Activated CD4-positive, alpha-beta T cell treated with anti-CD3 and anti-CD28 coated beads, Interleukin-2, amount 10 ng/mL, durations not matched to agents 24 days and 14 days (primary cell): ENCODE measurements around the gene ZNF586. TPM values are rescaled to one million over a fixed set of nuclear protein-coding genes. Genes with fewer than 3 reads are reported as not detected.
"Not testable (repeated sequence)": the region's sequence is repeated elsewhere in the genome, so short reads cannot be mapped to it uniquely, and the experiment has no call there.

Source experiments
- DNase-seq: peaks from one replicate; pipeline ENCODE4 v3.0.0; 2022
- H3K27ac Mint-ChIP-seq: one replicate; pipeline ENCODE4 v1.8.0; 2022; ENCODE audit warnings: mild to moderate bottlenecking, mixed read lengths
- H3K27me3 Mint-ChIP-seq: one replicate; pipeline ENCODE4 v1.8.0; 2022; ENCODE audit warnings: mixed read lengths
- H3K36me3 Mint-ChIP-seq: one replicate; pipeline ENCODE4 v1.8.0; 2022; ENCODE audit warnings: low read depth, mild to moderate bottlenecking, mixed read lengths
- H3K4me1 Mint-ChIP-seq: one replicate; pipeline ENCODE4 v1.8.0; 2021; ENCODE audit warnings: mixed read lengths
- H3K4me3 Mint-ChIP-seq: one replicate; pipeline ENCODE4 v1.8.0; 2022; ENCODE audit warnings: mild to moderate bottlenecking, moderate library complexity, mixed read lengths
- H3K9me3 Mint-ChIP-seq: one replicate; pipeline ENCODE4 v1.8.0; 2021; ENCODE audit warnings: mixed read lengths
- intact Hi-C: fragments of 100-400 bp; cut with micrococcal nuclease; formaldehyde crosslinking; loops from one replicate; pipeline ENCODE4 v1.15.1; 2023
- total RNA-seq: library from RNA; stranded (reverse); gene quantifications from 2 replicates; pipeline ENCODE4 v1.2.3, GENCODE V29; 2022

ZNF586 gene
- 11.5 and 13.5 TPM in 2 replicates for total RNA-seq

DNA sequence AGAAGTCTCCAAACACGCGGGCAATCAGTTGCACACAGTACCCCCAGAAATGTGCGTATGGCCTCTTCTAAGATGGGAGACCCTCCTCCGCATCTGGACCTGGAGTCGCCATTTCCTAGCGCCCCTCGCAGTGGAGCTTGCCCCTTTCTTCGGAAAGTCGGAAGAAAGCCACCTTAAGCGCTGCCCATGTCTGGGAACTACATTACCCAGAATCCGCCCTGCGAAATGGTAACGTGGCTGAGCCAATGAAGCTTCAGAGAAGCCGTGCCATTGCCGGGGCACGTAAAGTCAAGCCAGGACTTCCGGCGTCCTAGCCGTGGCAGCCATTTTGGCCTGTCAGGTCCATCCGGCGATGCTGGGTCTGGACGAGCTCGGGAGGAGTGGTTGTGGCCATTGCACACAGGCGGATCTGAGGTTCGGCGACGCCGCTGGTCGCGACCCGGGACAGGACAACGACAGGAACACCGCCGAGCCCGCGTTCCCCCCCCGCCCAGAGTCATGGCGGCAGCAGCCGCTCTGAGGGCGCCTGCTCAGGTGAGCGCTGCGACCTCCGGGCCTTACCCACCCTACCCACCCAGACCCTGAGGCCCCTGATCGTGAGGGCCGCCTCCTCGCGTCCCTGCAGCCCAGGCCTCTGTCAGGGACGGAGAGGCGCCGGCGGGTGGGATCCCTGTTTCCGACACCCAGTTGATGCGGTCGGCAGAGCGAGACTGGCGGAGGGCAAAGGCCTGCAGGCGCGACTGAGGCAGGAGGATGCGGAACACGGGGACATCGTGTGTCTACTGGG is at the start of gene ZNF586:
Gene ZNF586 (plus strand): TSS at position 332 of the 787 bp plus-strand sequence. CDS start 167 bp downstream, at position 499.
- DNase-seq, result peak; percentile 96
- H3K9me3 Mint-ChIP-seq, result peaks cover 36% of the 10 kb centered on the region
- peak within 1 kb of the TSS; percentile 91 for H3K4me3 Mint-ChIP-seq
- peaks cover 54% of the 10 kb centered on the region for H3K36me3 Mint-ChIP-seq
- intact Hi-C loops, result loop anchor here (1.0 to 2.0 kb wide), 2 partner anchors 23 to 45 kb away; partner anchors contain the start of genes ZNF552 and ZNF776
- H3K4me1 Mint-ChIP-seq, result peaks cover 13% of the 10 kb centered on the region
- no peaks in the 10 kb centered on the region for H3K27me3 Mint-ChIP-seq
- H3K27ac Mint-ChIP-seq, result peak within 1 kb of the TSS; percentile 92

DNA sequence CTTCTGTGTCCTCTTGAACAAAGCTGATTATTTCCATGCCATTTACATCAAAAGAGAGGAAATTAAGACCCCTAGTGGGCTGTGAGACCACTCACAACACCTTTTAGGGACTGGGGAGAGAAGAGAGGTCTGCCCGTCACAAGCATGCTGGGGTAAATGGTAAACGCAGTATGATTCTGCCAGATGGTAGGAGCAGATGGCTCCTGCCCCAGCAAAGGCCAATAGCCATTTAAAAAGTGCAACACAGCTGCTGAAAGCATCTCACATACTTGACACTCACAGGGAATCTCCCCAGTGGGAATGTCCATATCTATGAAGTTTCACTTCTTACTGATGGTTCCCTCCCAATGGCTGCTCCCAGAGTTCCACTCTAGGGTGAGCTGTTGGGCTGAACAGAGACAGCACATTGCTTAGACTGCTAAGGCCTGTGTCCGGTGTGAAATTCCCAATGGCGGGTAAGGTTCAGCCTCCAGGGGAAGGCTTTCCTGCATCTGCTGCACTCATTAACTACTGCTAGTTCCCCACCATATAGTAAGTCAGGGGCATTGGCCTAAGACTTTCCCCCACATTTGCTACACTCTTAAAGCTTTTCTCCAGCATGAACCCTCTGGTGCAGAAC is 49.5 kb upstream of the ZNF586 start:
- peaks cover 65% of the 10 kb centered on the region for H3K36me3 Mint-ChIP-seq
- H3K9me3 Mint-ChIP-seq, result peaks cover 38% of the 10 kb centered on the region
- intact Hi-C loops, result no loop called here
- no peak for DNase-seq
- H3K4me1 Mint-ChIP-seq, result no peaks in the 10 kb centered on the region
- H3K27me3 Mint-ChIP-seq, result no peaks in the 10 kb centered on the region
- H3K27ac Mint-ChIP-seq, result no peak overlapping the region
- no peak overlapping the region for H3K4me3 Mint-ChIP-seq

DNA sequence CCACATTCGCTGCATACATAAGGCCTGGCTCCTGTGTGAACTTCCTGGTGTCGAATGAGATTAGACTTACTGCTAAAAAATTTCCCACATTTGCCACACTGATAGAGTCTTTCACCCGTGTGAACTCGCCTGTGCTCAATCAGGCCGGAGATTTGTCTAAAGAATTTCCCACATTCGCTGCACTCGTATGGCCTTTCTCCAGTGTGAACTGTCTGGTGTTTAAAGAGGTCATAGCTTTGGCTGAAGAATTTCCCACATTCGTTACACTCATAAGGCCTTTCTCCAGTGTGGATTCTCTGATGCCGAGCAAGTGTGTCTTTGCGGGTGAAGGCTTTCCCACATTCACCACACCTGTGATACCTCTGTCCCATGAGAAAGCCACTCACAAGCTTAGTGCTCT is 48.6 kb upstream of the ZNF586 start:
- Mint-ChIP-seq H3K9me3 (peaks cover 37% of the 10 kb centered on the region), H3K27me3 (no peaks in the 10 kb centered on the region)
- intact Hi-C loops, result no loop called here

DNA sequence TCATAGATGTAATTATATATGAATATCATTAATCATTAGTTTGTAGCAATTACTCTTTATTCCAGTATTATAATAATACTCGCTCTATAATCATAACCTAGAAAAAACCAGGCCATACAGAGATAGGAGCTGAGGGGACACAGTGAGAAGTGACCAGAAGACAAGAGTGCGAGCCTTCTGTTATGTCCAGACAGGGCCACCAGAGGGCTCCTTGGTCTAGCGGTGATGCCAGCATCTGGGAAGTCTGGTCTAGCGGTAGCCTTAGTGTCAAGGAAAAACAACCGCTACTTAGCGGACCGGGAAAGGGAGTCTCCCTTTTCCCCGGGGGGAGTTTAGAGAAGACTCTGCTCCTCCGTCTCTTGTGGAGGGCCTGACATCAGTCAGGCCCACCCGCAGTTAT is 31.2 kb upstream of the ZNF586 start:
- not testable (repeated sequence) for H3K27me3 Mint-ChIP-seq, H3K4me3 Mint-ChIP-seq, H3K4me1 Mint-ChIP-seq, H3K9me3 Mint-ChIP-seq, H3K36me3 Mint-ChIP-seq, H3K27ac Mint-ChIP-seq
- intact Hi-C loops, result loop anchor here (2.0 kb wide), 1 partner anchor 416 kb away; no protein-coding TSS in a partner anchor
- DNase-seq, result peak; percentile 78

More for the DNA sequence above, 48.6 kb upstream of the ZNF586 start:
- no peak for DNase-seq
- no peak overlapping the region for H3K4me3 Mint-ChIP-seq
- H3K36me3 Mint-ChIP-seq, result peaks cover 66% of the 10 kb centered on the region
- H3K27ac Mint-ChIP-seq, result no peak overlapping the region
- H3K4me1 Mint-ChIP-seq, result no peaks in the 10 kb centered on the region

DNA sequence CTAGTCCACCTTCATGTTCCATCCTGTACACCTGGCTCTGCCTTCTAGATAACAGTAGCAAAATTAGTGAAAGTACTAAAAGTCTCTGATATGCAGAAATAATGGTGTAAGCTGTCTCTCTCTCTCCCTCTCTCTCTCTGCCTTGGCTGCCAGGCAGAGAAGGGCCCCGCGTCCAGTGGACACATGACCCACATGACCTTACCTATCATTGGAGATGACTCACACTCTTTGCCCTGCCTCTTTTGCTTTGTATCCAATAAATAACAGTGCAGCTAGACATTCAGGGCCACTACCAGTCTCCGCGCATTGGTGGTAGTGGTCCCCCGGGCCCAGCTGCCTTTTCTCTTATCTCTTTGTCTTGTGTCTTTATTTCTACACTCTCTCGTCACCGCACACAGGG is 30.7 kb upstream of the ZNF586 start:
- not testable (repeated sequence) for H3K4me1 Mint-ChIP-seq, H3K27ac Mint-ChIP-seq, H3K4me3 Mint-ChIP-seq, H3K36me3 Mint-ChIP-seq, DNase-seq, H3K9me3 Mint-ChIP-seq, H3K27me3 Mint-ChIP-seq
- intact Hi-C loops, result loop anchor here (2.0 kb wide), 1 partner anchor 416 kb away; no protein-coding TSS in a partner anchor

DNA sequence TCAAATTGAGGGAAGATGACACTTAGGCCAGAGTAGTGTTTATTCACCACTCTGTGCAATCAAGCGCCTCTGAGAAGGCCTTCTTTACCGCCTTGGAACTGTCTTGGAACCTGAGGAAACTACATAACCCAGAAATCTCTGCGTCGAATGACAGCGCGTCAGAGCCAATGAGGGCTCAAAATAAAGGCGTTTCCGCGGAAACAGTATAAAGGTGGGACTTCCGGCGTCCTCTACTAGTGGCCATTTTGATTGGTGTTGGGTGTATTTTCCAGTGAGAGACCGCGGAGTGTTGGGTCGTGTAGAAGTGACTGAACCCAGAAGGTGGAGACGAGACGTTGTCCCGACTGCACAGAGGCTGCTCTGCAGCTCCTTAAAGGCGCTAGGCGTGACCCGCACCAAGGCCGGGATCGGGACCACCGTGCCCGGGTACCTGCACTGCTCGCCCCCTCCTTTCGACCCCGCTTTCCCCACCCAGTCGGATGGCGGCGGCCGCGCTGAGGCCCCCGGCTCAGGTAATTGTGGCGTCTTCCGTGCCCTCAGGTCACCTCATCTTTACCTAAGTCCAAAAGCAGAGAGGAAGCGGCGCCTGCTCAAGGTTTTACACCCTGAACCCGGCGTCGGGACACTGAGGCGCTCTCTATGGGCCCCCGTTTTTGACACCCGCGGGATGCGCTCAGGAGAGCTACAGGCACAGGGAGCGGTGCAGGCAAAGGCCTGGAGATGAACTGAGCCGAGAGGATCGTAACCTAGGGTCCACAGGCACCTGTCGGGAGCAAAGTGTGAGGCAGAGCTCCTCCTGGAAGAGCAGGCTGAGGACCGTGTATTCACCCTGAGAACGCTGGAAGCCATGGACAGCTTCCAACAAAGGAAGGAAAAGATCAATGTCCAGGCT is 22.6 kb upstream of the ZNF586 start, which contains the start of gene ZNF776:
Gene ZNF776 (plus strand): TSS at position 236 of the 892 bp plus-strand sequence. CDS start 244 bp downstream, at position 480.
- Mint-ChIP-seq H3K9me3 (peaks cover 35% of the 10 kb centered on the region), H3K27me3 (no peaks in the 10 kb centered on the region), H3K27ac (peak within 1 kb of the TSS; percentile 97), H3K4me3 (peak within 1 kb of the TSS; percentile 96), H3K4me1 (peaks cover 16% of the 10 kb centered on the region), H3K36me3 (peaks cover 50% of the 10 kb centered on the region)
- intact Hi-C loops, result loop anchor here (1.0 to 10.0 kb wide), 6 partner anchors 20 to 258 kb away; partner anchors contain the start of genes ZNF134, ZNF417, ZNF552 and ZNF586
- peak; percentile 95 for DNase-seq

DNA sequence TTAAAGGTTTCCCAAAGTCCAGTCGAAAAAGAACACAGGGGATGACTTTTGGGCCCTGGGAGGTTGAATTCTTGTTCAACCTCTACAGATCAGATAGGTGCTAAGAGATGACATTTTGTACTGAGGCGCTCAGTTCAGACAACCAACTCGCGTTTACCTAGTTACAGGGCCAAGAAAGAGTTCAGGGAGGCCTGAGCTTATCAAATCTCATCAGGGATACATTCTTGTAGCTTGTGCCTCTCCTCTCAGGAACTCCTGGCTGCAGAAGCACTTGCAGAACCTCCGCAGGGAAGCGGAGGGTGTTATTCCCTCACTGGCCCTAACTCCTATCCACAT is 22.0 kb upstream of the ZNF586 start:
- peaks cover 56% of the 10 kb centered on the region for H3K36me3 Mint-ChIP-seq
- peaks cover 39% of the 10 kb centered on the region for H3K9me3 Mint-ChIP-seq
- H3K27me3 Mint-ChIP-seq, result no peaks in the 10 kb centered on the region
- DNase-seq, result peak; percentile 58
- peak overlapping the region; percentile 96 for H3K4me3 Mint-ChIP-seq
- H3K4me1 Mint-ChIP-seq, result peaks cover 16% of the 10 kb centered on the region
- intact Hi-C loops, result loop anchor here (2.0 to 10.0 kb wide), 4 partner anchors 67 to 257 kb away; partner anchors contain the start of genes ZNF134, ZNF417, ZNF552 and ZNF606
- H3K27ac Mint-ChIP-seq, result peak overlapping the region; percentile 97

DNA sequence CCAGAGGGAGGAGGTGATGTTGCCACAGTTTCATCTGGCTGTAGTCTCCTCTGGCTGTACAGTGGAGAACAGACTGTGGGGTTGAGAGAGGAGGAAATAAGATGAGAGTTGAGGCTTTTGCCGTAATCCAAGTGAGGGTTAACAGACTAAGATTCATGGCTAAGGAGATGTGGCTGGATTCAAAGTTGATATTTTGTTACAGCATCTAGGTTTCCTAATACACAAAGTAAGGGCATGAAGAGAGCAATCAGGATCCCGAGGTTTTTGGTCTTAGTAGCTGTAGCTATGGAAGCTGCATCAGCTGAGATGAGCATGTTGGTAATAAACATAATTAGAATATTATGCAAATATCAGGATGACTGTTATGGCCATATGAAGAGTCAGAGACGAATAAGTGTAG is 21.4 kb upstream of the ZNF586 start:
- H3K4me3 Mint-ChIP-seq, result peak overlapping the region; percentile 96
- H3K27ac Mint-ChIP-seq, result no peak overlapping the region
- H3K9me3 Mint-ChIP-seq, result peaks cover 44% of the 10 kb centered on the region
- no peaks in the 10 kb centered on the region for H3K27me3 Mint-ChIP-seq
- H3K36me3 Mint-ChIP-seq, result peaks cover 62% of the 10 kb centered on the region
- DNase-seq, result no peak
- H3K4me1 Mint-ChIP-seq, result peaks cover 16% of the 10 kb centered on the region
- intact Hi-C loops, result loop anchor here (5.0 to 10.0 kb wide), 3 partner anchors 133 to 257 kb away; partner anchors contain the start of genes ZNF134, ZNF417 and ZNF606

DNA sequence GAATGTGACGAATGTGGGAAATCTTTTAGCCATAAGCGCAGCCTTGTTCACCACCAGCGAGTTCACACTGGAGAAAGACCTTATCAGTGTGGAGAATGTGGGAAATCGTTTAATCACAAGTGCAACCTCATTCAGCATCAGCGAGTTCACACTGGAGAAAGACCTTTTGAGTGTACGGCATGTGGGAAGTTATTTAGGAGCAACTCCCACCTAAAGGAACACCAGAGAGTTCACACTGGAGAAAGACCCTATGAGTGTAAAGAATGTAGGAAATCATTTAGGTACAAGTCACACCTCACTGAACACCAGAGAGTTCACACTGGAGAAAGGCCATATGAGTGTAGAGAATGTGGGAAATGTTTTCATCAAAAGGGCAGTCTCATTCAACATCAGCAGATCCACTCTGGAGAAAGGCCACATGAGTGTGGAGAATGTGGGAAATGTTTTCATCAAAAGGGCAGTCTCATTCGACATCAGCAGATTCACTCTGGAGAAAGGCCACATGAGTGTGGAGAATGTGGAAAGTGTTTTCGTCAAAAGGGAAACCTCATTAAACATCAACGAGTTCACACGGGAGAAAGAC is 15.3 kb upstream of the ZNF586 start:
- Mint-ChIP-seq H3K9me3 (peaks cover 46% of the 10 kb centered on the region), H3K4me1 (peaks cover 2% of the 10 kb centered on the region), H3K36me3 (peaks cover 99% of the 10 kb centered on the region), H3K27me3 (no peaks in the 10 kb centered on the region), H3K27ac (no peak overlapping the region), H3K4me3 (no peak overlapping the region)
- intact Hi-C loops, result no loop called here
- DNase-seq, result no peak

DNA sequence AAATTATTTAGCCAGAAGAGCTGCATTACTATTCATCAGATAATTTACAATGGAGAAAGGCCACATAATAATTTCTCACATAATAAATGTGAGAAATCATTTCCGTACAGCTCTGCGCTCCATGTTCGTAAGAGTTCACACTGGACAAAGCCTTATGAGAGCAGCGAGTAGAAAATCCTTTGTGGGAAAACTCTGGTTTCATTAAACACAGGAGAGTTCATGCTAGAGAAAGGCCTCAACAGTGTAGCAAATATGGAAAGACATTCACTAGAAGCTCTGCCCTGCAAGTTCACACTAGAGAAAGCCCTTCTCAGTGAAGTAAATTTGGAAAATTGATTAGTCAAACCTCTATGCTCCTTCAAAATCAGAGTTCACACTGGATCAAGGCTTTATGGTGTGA is 14.4 kb upstream of the ZNF586 start:
- no peak for DNase-seq
- Mint-ChIP-seq H3K27me3 (no peaks in the 10 kb centered on the region), H3K27ac (no peak overlapping the region), H3K4me1 (peaks cover 2% of the 10 kb centered on the region), H3K4me3 (no peak overlapping the region), H3K9me3 (peaks cover 44% of the 10 kb centered on the region), H3K36me3 (peaks cover 99% of the 10 kb centered on the region)
- intact Hi-C loops, result no loop called here

DNA sequence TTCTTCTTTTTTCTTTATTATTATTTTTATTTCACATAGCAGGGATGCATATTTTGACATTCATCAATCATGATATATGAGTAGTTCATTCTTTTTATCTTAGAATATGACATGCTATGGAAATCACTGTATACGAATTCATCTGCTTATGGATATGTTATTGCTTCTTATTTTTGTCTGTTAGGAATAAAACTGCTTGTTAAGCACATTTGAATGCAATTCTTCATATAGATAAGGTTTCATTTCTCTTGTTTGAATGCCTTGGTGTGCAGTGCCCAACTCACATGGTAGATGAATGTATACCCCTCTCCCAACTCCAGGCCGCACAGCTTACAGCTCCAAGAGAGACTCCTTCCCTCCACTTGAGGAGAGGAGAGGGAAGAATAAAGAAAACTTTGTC is 11.5 kb upstream of the ZNF586 start:
- no peak overlapping the region for H3K4me3 Mint-ChIP-seq
- DNase-seq, result no peak
- H3K36me3 Mint-ChIP-seq, result peaks cover 91% of the 10 kb centered on the region
- no peaks in the 10 kb centered on the region for H3K4me1 Mint-ChIP-seq
- H3K27me3 Mint-ChIP-seq, result no peaks in the 10 kb centered on the region
- H3K27ac Mint-ChIP-seq, result no peak overlapping the region
- peaks cover 23% of the 10 kb centered on the region for H3K9me3 Mint-ChIP-seq
- intact Hi-C loops, result no loop called here

DNA sequence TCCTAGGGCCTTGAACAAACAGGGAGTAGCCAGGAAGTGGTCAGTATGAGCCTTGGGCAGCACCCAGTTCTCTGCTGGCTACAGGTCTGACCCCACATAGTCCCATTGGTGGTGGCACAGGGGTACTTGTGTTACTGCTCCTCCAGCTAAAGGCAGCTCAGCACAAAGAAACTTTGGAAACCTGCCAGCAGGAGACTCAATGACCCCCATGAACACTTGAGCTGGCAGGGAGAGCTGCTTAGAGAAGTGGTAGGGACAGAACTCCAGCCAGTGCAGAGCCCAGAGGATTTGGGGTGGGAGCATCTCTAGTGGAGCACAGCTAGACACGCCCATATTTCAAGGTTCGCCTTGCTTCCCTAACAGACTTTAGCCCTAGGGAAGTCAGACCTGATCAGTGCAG is 10.4 kb upstream of the ZNF586 start:
- no peak overlapping the region for H3K4me3 Mint-ChIP-seq
- H3K36me3 Mint-ChIP-seq, result peaks cover 87% of the 10 kb centered on the region
- peaks cover 18% of the 10 kb centered on the region for H3K9me3 Mint-ChIP-seq

DNA sequence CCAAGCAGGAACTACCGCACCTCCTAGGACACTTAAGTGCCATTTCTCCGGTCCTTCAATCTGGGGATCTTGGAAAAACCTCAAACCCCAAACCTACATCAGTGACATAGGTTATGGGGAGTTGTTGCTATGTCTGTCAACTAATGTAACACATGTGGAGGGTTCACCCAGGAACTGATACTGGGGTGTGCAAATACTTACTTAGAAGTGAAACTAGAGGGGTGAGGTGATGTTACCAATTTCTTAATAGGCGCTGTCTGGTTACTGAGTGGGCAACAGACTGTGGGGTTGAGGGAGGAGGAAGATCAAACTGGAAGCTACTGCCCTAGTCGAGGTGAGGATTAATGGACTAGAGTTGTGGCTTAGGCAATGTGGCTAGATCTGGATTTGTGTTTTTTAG is 1.9 kb downstream of the ZNF586 start:
- H3K9me3 Mint-ChIP-seq, result peaks cover 37% of the 10 kb centered on the region
- H3K4me3 Mint-ChIP-seq, result no peak overlapping the region
- peaks cover 13% of the 10 kb centered on the region for H3K4me1 Mint-ChIP-seq
- H3K36me3 Mint-ChIP-seq, result peaks cover 63% of the 10 kb centered on the region
- no peaks in the 10 kb centered on the region for H3K27me3 Mint-ChIP-seq
- intact Hi-C loops, result no loop called here
- DNase-seq, result no peak
- H3K27ac Mint-ChIP-seq, result no peak overlapping the region

More for the DNA sequence above, 10.4 kb upstream of the ZNF586 start:
- Mint-ChIP-seq H3K27me3 (no peaks in the 10 kb centered on the region), H3K4me1 (no peaks in the 10 kb centered on the region), H3K27ac (no peak overlapping the region)
- intact Hi-C loops, result no loop called here
- DNase-seq, result no peak
